HL-60 (cell line): ENCODE measurements around the gene TASP1.

Source experiments
- DNase-seq, 2 experiments: peaks; one replicate each; pipeline ENCODE4 v3.0.0-alpha.2; 2010 to 2020; ENCODE audit warnings: low read depth in 1 of 2, low spot score in 1 of 2
- H3K27ac ChIP-seq: fragments of 250-450 bp; sonication (Bioruptor Pico); replicated peaks from 2 replicates; pipeline ENCODE4 v1.5.1; 2020; ENCODE audit warnings: mild to moderate bottlenecking, moderate library complexity
- H3K27me3 ChIP-seq: fragments of 250-450 bp; sonication (Bioruptor Pico); 2 replicates; pipeline ENCODE4 v1.5.1; 2021; ENCODE audit warnings: mild to moderate bottlenecking, moderate library complexity; ENCODE audit not compliant: insufficient read depth, poor library complexity, severe bottlenecking
- H3K4me3 ChIP-seq: replicated peaks from 2 replicates; pipeline ENCODE4 v1.5.1; 2011; ENCODE audit warnings: mild to moderate bottlenecking, control low read depth, low read length; ENCODE audit not compliant: insufficient read depth
- CTCF ChIP-seq: IDR thresholded peaks from one replicate; pipeline ENCODE4 v1.5.1; 2011; ENCODE audit warnings: low read length, control low read depth, inconsistent platforms; ENCODE audit not compliant: insufficient read depth
- GABPA ChIP-seq: IDR thresholded peaks from 2 replicates; pipeline ENCODE4 v1.6.1; 2012; ENCODE audit warnings: low read depth
- POLR2AphosphoS5 ChIP-seq: IDR thresholded peaks from 2 replicates; pipeline ENCODE4 v1.6.1; 2012; ENCODE audit warnings: low read depth
- SPI1 ChIP-seq: IDR thresholded peaks from 2 replicates; pipeline ENCODE4 v1.6.1; 2012; ENCODE audit warnings: low read depth, mild to moderate bottlenecking, borderline replicate concordance
- TF ChIP-seq, protein P1 (sequence below): IDR thresholded peaks from 2 replicates; pipeline ENCODE4 v1.6.1; 2012; ENCODE audit warnings: low read depth; ENCODE audit not compliant: insufficient replicate concordance

Gene TASP1

GRCh38 chr20:13412806-13413445, 225.8 kb downstream of the TASP1 start:
- no peak for DNase-seq
- no peak for TF ChIP-seq POLR2AphosphoS5
- TF ChIP-seq GABPA, result no peak
- TF ChIP-seq, protein P1, sequence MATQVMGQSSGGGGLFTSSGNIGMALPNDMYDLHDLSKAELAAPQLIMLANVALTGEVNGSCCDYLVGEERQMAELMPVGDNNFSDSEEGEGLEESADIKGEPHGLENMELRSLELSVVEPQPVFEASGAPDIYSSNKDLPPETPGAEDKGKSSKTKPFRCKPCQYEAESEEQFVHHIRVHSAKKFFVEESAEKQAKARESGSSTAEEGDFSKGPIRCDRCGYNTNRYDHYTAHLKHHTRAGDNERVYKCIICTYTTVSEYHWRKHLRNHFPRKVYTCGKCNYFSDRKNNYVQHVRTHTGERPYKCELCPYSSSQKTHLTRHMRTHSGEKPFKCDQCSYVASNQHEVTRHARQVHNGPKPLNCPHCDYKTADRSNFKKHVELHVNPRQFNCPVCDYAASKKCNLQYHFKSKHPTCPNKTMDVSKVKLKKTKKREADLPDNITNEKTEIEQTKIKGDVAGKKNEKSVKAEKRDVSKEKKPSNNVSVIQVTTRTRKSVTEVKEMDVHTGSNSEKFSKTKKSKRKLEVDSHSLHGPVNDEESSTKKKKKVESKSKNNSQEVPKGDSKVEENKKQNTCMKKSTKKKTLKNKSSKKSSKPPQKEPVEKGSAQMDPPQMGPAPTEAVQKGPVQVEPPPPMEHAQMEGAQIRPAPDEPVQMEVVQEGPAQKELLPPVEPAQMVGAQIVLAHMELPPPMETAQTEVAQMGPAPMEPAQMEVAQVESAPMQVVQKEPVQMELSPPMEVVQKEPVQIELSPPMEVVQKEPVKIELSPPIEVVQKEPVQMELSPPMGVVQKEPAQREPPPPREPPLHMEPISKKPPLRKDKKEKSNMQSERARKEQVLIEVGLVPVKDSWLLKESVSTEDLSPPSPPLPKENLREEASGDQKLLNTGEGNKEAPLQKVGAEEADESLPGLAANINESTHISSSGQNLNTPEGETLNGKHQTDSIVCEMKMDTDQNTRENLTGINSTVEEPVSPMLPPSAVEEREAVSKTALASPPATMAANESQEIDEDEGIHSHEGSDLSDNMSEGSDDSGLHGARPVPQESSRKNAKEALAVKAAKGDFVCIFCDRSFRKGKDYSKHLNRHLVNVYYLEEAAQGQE, result no peak
- no peak for TF ChIP-seq SPI1
- TF ChIP-seq CTCF, result no peak
- no peak overlapping the region for H3K27ac ChIP-seq
- H3K4me3 ChIP-seq, result no peak overlapping the region
- H3K27me3 ChIP-seq, result no peaks in the 10 kb centered on the region

DNA sequence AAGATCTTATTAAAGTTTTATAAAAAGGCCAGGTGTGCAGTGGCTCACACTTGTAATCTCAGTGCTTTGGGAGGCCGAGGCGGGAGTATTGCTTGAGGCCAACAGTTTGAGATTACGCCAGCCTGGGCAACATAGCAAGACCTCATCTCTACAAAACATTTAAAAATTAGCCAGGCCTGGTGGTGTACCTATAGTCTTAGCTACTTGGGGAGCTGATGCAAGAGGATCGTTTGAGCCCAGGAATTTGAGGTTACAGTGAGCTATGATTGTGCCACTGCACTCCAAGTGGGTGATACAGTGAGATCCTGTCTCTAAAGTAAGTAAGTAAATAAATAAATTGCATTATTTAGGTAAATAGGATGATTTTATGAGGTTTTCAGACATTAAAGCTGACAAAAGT, 234.4 kb downstream of the TASP1 start:
- no peak overlapping the region for H3K4me3 ChIP-seq
- DNase-seq, result no peak
- no peaks in the 10 kb centered on the region for H3K27me3 ChIP-seq
- no peak overlapping the region for H3K27ac ChIP-seq
- TF ChIP-seq GABPA (no peak), CTCF (no peak), POLR2AphosphoS5 (no peak), SPI1 (no peak)
- TF ChIP-seq, protein P1, result no peak

GRCh38 chr20:13403453-13403852, 235.3 kb downstream of the TASP1 start:
- Histone ChIP-seq H3K4me3 (no peak overlapping the region), H3K27me3 (no peaks in the 10 kb centered on the region), H3K27ac (no peak overlapping the region)
- TF ChIP-seq SPI1 (no peak), CTCF (no peak), GABPA (no peak), POLR2AphosphoS5 (no peak)
- TF ChIP-seq, protein P1, result no peak
- no peak for DNase-seq
